Activated CD4-positive, alpha-beta memory T cell treated with anti-CD3 and anti-CD28 coated beads for 36 hours (primary cell): ENCODE data around the gene TCF7. TPM values are rescaled to one million over a fixed set of nuclear protein-coding genes. Genes with fewer than 3 reads are reported as not detected.

Source experiments
- CTCF ChIA-PET: fragments of 350-600 bp; sonication (Branson Sonifier 250); formaldehyde crosslinking; loops from one replicate; lab custom pipeline; 2021; ENCODE audit warnings: antibody characterized with exemption, inconsistent platforms; lab: Charles Lee
- POLR2A ChIA-PET: fragments of 350-600 bp; sonication (Branson Sonifier 250); formaldehyde crosslinking; loops from one replicate; lab custom pipeline; 2021; ENCODE audit warnings: antibody characterized with exemption; lab: Charles Lee
- DNase-seq: peaks from one replicate; pipeline ENCODE4 v3.0.0-alpha.2; 2020
- H3K27ac Mint-ChIP-seq: one replicate; pipeline ENCODE4 v1.8.0; 2021; ENCODE audit warnings: mixed read lengths
- H3K27me3 Mint-ChIP-seq: one replicate; pipeline ENCODE4 v1.8.0; 2021; ENCODE audit warnings: mixed read lengths
- H3K36me3 Mint-ChIP-seq: one replicate; pipeline ENCODE4 v1.8.0; 2021; ENCODE audit warnings: mixed read lengths
- H3K4me1 Mint-ChIP-seq: one replicate; pipeline ENCODE4 v1.8.0; 2021; ENCODE audit warnings: low read depth, mixed read lengths
- H3K4me3 Mint-ChIP-seq: one replicate; pipeline ENCODE4 v1.8.0; 2021; ENCODE audit warnings: mild to moderate bottlenecking, mixed read lengths
- H3K9me3 Mint-ChIP-seq: one replicate; pipeline ENCODE4 v1.8.0; 2021; ENCODE audit warnings: mixed read lengths
- intact Hi-C: fragments of 100-400 bp; cut with micrococcal nuclease; formaldehyde crosslinking; loops from one replicate; pipeline ENCODE4 v1.15.1; 2023
- total RNA-seq, 2 experiments: library from RNA; stranded (reverse); gene quantifications; one replicate each; pipeline ENCODE4 v1.2.3, GENCODE V29; 2021

TCF7 gene
- total RNA-seq, 2 experiments from 2014 or later: 59.3 to 65.6 TPM

DNA sequence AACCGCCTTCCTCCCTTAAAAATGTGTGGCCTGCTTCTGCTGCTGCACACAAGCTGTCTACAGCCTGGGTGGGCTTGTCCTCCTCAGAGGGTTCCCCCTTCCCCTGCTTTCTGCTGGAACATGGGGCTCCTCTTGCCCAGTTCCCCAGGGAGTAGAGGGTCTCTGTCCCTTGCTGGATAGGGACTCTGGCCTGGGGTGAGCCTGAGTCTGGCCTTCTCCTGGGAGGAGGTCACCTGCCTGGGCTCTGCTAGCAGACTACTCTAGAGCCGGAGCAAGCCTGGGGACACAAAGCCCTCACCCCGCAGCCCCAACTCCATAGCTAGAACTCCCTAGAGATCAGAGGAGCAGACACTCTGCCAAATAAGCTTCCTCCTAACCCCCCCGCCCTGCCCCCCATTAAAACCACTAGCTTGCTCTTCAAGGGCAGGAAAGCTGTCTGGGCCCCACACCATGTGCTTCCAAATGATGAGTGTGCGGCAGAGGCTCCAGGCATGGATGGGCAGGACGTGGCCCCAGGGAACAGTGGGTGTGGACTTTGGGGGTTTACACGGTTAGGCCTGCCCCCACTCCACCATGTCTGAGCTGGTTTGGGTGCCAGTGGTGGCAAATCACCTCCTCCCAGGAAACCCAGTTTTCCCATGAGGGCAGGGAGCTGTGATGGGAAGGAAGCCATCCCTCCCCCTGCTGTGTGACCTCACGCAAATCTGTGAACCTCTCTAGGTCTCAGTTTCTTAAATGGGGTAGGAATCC lies 10.0 kb downstream of the TCF7 start:
- POLR2A ChIA-PET: interaction anchor here (1.0 to 5.2 kb wide), 7 partner anchors 8 to 52 kb away, joined by 3 to 37 read pairs (median 5); partner anchors contain the start of gene TCF7
- Mint-ChIP-seq H3K4me1 (peaks cover 99% of the 10 kb centered on the region), H3K4me3 (no peak overlapping the region), H3K36me3 (peaks cover 45% of the 10 kb centered on the region), H3K27me3 (no peaks in the 10 kb centered on the region), H3K9me3 (no peaks in the 10 kb centered on the region), H3K27ac (peak overlapping the region; percentile 90)
- CTCF ChIA-PET: interaction anchor here (0.7 to 17.1 kb wide), 7 partner anchors 9 to 85 kb away, joined by 3 to 253 read pairs (median 13); no protein-coding TSS in a partner anchor
- intact Hi-C loops: no loop called here
- peak; percentile 60 for DNase-seq

DNA sequence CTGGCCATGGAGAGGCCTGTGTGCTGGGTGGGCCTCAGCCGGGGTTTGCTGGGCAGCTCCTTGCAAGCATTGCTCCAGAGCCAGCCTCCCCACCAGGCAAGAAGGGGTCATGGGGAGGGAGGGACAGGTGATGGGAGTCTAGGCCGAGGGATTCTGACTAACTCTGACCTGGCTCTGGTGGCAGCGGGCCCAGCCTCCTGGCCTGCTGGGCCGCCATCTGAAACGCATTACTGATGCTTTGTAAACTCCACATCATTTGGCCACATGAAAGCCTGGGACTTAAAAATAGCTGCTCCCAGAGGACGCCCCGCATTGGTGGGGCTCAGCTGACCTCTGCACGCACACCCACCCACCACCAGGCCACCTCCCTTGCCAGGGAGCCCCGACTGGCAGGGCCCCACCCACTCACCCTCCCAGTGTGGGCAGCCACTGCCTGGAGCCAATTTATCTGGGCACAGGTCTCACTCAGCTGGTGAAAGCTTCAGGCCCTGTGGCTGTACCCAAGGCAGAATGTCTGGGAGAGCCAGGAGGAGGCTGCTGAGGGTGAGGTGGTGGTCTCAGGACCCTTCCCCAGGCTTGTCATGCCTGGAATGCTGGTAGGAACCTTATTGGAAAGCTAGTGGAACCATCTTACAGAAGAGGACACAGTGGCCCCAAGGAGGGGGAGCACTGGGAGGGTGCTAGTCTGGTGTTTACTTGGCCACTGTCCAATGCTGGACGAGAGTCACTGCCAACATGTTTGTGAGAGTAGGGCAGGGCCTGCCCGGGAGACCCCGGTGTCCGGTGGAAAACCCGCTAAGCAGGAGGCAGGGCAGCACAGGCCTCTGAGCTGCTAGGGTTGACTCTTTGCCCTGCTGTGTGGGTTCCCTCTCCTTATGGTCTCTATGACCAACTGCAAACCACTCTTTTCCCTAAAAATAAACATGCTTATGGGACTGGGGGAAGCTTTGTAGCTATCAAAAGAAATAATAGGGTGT lies 10.8 kb downstream of the TCF7 start:
- peak overlapping the region; percentile 90 for H3K27ac Mint-ChIP-seq
- ChIA-PET POLR2A (interaction anchor here (0.9 to 5.2 kb wide), 9 partner anchors 9 to 51 kb away, joined by 3 to 37 read pairs (median 5); partner anchors contain the start of gene TCF7), CTCF (interaction anchor here (0.7 to 17.1 kb wide), 9 partner anchors 8 to 145 kb away, joined by 3 to 253 read pairs (median 8); partner anchors contain the start of gene TCF7)
- peak; percentile 49 for DNase-seq
- H3K27me3 Mint-ChIP-seq: no peaks in the 10 kb centered on the region
- H3K9me3 Mint-ChIP-seq: no peaks in the 10 kb centered on the region
- peak overlapping the region; percentile 69 for H3K4me3 Mint-ChIP-seq
- H3K4me1 Mint-ChIP-seq: peaks cover 99% of the 10 kb centered on the region
- intact Hi-C loops: no loop called here
- H3K36me3 Mint-ChIP-seq: peaks cover 38% of the 10 kb centered on the region

DNA sequence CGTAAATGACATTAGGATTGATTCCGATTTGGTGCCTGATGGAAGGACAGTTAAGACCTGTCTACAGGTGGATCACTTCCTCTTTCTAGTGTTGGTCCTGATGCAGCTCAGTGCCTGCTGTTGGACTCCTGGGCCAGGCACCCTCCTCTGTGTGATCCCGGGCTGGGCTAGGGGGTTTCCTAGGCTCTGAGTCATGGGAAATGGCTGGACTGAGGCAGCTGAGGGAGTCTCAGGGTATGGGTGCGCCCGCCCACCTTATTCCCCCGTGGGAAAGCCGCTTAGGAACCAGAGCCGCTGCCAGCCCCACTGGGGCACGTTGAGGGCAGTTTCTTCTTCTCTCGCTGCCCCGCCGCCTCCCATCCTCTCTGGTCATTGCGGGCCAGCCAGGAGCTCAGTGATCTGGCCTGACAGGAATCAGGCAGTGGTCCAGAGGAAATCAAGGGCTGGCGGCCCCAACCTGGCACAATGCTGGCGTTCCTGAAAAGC lies 12.9 kb downstream of the TCF7 start:
- POLR2A ChIA-PET: interaction anchor here (0.5 to 4.6 kb wide), 8 partner anchors 10 to 55 kb away, joined by 3 to 22 read pairs (median 4); no protein-coding TSS in a partner anchor
- Mint-ChIP-seq H3K27me3 (no peaks in the 10 kb centered on the region), H3K9me3 (no peaks in the 10 kb centered on the region), H3K36me3 (peaks cover 35% of the 10 kb centered on the region), H3K4me3 (peak overlapping the region; percentile 69), H3K4me1 (peaks cover 99% of the 10 kb centered on the region), H3K27ac (peak overlapping the region; percentile 90)
- intact Hi-C loops: loop anchor here (1.0 kb wide), 1 partner anchor 9 kb away; no protein-coding TSS in a partner anchor
- CTCF ChIA-PET: interaction anchor here (0.8 to 28.4 kb wide), 5 partner anchors 9 to 89 kb away, joined by 3 to 981 read pairs (median 63); no protein-coding TSS in a partner anchor
- DNase-seq: peak; percentile 77

DNA sequence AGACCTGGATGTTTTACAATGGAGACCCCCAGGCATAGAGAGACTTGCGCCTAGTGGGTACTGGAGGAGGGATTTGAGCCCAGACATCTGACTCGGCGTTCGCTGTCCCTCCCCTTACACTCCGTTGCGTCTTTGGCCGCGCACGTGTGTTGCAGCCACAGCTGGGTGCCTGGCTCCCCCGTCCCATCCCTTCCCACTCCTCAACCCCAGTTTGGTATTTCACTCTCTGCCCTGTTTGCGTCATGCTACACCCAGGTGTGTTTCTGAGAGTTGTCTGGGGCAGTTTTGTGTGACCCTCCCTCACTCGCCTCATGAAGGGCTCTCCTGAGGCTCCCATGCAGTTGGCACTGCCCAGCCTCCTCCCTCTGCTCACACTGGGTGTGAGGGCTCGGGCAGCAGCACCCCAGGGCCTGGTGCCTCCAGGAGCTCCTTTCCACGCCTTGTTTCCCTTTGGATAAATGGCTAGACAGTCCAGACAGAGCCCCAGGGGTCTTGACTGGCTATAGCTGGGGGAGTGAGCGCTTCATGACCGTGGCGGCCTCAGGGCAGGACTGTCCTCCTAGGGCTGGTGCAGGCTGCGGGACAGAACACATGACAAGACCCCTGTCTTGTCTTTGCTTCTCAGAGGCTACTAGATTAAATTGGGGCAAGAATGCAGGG lies 13.6 kb downstream of the TCF7 start:
- Mint-ChIP-seq H3K36me3 (peaks cover 40% of the 10 kb centered on the region), H3K4me1 (peaks cover 99% of the 10 kb centered on the region), H3K27ac (peak overlapping the region; percentile 90), H3K9me3 (no peaks in the 10 kb centered on the region), H3K27me3 (no peaks in the 10 kb centered on the region), H3K4me3 (peak overlapping the region; percentile 69)
- CTCF ChIA-PET: interaction anchor here (6.5 to 28.4 kb wide), 3 partner anchors 13 to 89 kb away, joined by 63 to 981 read pairs (median 74); no protein-coding TSS in a partner anchor
- peak; percentile 59 for DNase-seq
- intact Hi-C loops: loop anchor here (1.0 kb wide), 1 partner anchor 10 kb away; no protein-coding TSS in a partner anchor
- POLR2A ChIA-PET: interaction anchor here (0.9 to 4.6 kb wide), 10 partner anchors 10 to 56 kb away, joined by 3 to 22 read pairs (median 6); no protein-coding TSS in a partner anchor

DNA sequence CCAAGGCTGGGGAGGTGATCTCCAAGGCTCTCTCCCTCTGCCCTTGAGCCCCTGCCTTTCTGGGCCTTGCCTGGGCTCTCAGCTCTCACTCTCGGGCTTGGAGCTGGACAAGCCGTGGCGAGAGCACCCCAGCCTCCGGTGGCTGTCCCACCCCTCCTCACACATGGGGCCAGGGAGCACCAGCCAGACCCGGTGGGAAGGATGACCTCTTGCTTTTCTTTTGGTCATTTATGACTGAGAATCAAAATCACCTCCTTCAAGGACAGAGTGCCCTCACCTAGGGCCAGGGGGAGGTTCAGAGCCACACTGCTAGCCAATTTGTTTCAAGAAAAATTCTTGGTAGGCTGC lies 14.1 kb downstream of the TCF7 start:
- Mint-ChIP-seq H3K4me3 (peak overlapping the region; percentile 69), H3K36me3 (peaks cover 39% of the 10 kb centered on the region), H3K27ac (peak overlapping the region; percentile 90), H3K4me1 (peaks cover 99% of the 10 kb centered on the region), H3K27me3 (no peaks in the 10 kb centered on the region), H3K9me3 (no peaks in the 10 kb centered on the region)
- intact Hi-C loops: no loop called here
- ChIA-PET CTCF (interaction anchor here (2.3 to 28.4 kb wide), 4 partner anchors 12 to 90 kb away, joined by 10 to 981 read pairs (median 68); no protein-coding TSS in a partner anchor), POLR2A (interaction anchor here (1.5 to 4.6 kb wide), 5 partner anchors 10 to 28 kb away, joined by 7 to 22 read pairs (median 16); no protein-coding TSS in a partner anchor)
- no peak for DNase-seq

DNA sequence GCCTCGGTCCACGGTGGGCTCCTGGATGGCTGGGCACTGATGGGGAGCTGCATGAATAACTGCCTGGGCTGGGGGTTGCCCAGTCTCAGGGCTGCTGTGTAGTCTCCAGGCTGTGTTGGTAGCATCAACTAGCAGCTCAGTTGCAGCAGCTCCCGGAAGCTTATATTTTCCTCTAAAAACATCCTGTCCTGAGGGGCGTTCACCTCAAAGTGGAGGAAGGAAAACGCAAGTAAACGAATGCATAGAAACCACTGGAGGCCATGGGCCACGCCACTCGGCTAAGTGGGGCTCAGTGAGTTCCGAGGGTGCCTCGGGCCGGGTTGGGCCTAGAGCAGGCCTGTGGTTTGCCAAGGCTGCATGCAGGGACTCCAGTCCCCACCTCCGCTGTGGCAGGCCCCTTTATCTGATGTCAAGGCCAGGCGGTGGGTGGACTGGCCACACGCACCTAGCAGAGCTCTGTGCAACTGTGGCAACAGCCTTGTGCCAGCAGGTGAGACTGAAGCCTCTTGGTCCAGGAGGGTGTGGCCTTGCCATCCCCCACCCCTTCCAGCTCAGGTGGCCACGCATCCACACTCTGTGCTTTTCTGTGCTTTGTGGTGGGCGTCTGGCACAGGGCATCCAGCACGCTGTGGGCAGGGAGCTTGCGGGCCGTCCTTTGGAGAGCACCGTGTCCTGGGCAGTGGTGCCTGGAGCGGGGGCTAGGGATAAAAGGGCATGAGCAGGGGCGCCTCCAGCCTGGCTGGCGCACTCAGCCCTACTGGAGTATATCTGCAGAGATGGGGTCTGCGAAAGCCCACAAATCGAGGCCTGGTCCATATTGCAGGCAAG lies 15.1 kb downstream of the TCF7 start:
- H3K4me1 Mint-ChIP-seq: peaks cover 98% of the 10 kb centered on the region
- H3K4me3 Mint-ChIP-seq: peak overlapping the region; percentile 69
- no peaks in the 10 kb centered on the region for H3K9me3 Mint-ChIP-seq
- intact Hi-C loops: no loop called here
- peak; percentile 48 for DNase-seq
- no peaks in the 10 kb centered on the region for H3K27me3 Mint-ChIP-seq
- peaks cover 41% of the 10 kb centered on the region for H3K36me3 Mint-ChIP-seq
- POLR2A ChIA-PET: interaction anchor here (0.6 to 4.6 kb wide), 6 partner anchors 9 to 95 kb away, joined by 3 to 22 read pairs (median 14); no protein-coding TSS in a partner anchor
- CTCF ChIA-PET: interaction anchor here (0.7 to 28.4 kb wide), 6 partner anchors 11 to 91 kb away, joined by 3 to 981 read pairs (median 36); no protein-coding TSS in a partner anchor
- H3K27ac Mint-ChIP-seq: peak overlapping the region; percentile 90

DNA sequence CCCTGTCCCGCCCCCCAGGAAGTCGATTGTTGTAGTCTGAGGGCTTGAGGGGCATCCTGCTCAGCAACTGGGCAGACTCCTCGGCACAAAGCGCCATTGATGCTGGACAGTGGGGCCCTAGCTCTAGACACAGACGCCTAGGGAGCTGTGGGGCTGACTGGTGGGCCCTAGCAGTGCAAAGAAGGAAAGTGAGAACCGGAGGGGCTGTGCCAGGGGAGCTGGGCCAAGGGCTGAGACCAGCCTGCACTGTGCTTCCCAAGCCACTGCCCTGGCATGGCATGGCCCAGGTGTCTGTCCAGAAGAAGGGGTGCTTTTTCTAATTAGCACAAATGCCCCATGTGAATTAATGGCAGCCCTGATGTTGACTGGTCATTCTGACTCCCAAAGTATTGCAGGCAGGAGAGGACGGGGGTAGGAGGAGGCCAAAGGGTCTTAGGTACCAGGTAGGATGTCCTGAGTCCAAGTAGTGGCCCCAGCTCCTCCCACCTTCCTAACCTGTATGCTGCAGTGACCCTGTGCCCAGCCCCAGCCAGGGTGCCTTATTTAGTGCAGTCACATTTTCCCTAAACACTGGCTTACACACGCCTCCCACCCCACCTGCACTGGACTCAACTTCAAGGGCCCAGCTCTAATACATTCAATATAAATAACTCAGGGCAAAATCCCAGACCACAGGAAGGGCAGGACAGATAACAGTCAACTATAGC lies 15.9 kb downstream of the TCF7 start:
- no peak overlapping the region for H3K4me3 Mint-ChIP-seq
- intact Hi-C loops: no loop called here
- POLR2A ChIA-PET: interaction anchor here (2.1 to 3.0 kb wide), 3 partner anchors 8 to 18 kb away, joined by 11 to 19 read pairs (median 16); no protein-coding TSS in a partner anchor
- peak overlapping the region; percentile 90 for H3K27ac Mint-ChIP-seq
- CTCF ChIA-PET: interaction anchor here (2.3 to 28.4 kb wide), 4 partner anchors 10 to 92 kb away, joined by 10 to 981 read pairs (median 68); no protein-coding TSS in a partner anchor
- no peak for DNase-seq
- peaks cover 97% of the 10 kb centered on the region for H3K4me1 Mint-ChIP-seq
- H3K36me3 Mint-ChIP-seq: peaks cover 45% of the 10 kb centered on the region
- H3K27me3 Mint-ChIP-seq: no peaks in the 10 kb centered on the region
- H3K9me3 Mint-ChIP-seq: no peaks in the 10 kb centered on the region

DNA sequence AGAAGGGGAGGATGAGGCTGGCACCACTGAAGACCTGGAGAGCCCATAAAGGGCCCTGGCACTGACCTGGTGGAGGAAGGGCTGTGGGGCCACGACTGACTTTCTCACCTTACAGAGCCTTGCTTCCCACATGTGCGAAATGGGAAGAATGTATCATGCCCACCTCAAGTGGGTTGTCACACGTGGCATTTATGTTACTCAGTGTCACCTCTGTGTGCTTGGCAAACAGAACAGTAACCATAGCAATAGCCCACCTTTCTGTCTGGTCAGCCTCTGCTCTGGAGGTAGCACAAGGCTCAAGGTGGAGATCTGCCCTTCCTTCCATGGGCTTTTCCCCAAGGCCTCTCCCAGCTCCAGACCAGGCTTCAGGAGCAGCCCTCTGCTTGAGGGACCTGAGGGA lies 16.7 kb downstream of the TCF7 start:
- no peaks in the 10 kb centered on the region for H3K27me3 Mint-ChIP-seq
- H3K27ac Mint-ChIP-seq: peak overlapping the region; percentile 90
- CTCF ChIA-PET: interaction anchor here (6.5 to 28.4 kb wide), 3 partner anchors 9 to 92 kb away, joined by 63 to 981 read pairs (median 74); no protein-coding TSS in a partner anchor
- POLR2A ChIA-PET: interaction anchor here (0.7 to 3.0 kb wide), 3 partner anchors 8 to 19 kb away, joined by 3 to 19 read pairs (median 11); no protein-coding TSS in a partner anchor
- DNase-seq: peak; percentile 65
- intact Hi-C loops: no loop called here
- H3K4me3 Mint-ChIP-seq: no peak overlapping the region
- H3K36me3 Mint-ChIP-seq: peaks cover 44% of the 10 kb centered on the region
- H3K4me1 Mint-ChIP-seq: peaks cover 97% of the 10 kb centered on the region
- no peaks in the 10 kb centered on the region for H3K9me3 Mint-ChIP-seq

DNA sequence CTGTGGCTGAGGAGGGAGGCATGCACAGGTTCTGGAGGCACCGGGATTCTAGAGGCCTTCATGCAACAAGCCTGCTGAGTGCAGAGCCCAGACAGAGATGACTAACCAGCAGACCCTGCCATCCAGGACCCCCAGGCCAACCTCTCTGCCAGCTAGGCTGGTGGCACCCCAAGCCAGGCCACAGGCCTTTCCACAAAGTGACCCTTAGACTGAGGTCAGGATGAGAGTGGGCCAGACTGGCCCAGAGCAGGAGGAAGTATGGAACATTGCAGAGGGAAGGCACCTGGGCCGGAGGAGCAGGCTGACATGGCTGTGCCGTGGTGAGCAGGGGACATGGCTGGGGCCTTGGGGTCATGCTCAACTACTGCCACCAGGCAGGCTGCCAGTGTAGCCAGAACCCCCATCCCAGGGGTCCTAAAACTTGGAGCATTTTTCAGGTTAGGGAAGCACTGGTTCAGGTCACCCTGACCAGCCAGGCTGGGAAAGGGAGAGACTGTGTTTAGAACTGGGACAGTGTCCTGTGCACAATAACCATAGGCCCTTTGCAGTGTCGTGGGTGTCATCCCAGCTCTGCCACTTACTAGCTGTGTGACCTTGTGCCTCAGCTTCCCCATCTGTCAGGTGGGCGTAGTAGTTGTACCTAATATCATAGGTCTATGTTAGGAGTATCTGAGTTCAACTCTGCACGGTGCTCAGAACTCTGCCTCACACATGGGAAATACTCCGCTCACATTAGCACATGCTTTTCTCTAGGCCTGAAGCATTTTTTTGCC lies 17.3 kb downstream of the TCF7 start:
- peaks cover 44% of the 10 kb centered on the region for H3K36me3 Mint-ChIP-seq
- POLR2A ChIA-PET: interaction anchor here (0.7 to 1.0 kb wide), 3 partner anchors 13 to 59 kb away, joined by 3 to 5 read pairs (median 3); no protein-coding TSS in a partner anchor
- H3K9me3 Mint-ChIP-seq: no peaks in the 10 kb centered on the region
- H3K27me3 Mint-ChIP-seq: no peaks in the 10 kb centered on the region
- H3K4me1 Mint-ChIP-seq: peaks cover 97% of the 10 kb centered on the region
- no peak for DNase-seq
- peak overlapping the region; percentile 51 for H3K4me3 Mint-ChIP-seq
- H3K27ac Mint-ChIP-seq: peak overlapping the region; percentile 90
- intact Hi-C loops: loop anchor here (1.0 kb wide), 2 partner anchors 9 to 19 kb away; no protein-coding TSS in a partner anchor
- CTCF ChIA-PET: interaction anchor here (0.5 to 28.4 kb wide), 8 partner anchors 9 to 93 kb away, joined by 3 to 981 read pairs (median 4); no protein-coding TSS in a partner anchor
